ENCODE results near the gene ADD3.

DNA sequence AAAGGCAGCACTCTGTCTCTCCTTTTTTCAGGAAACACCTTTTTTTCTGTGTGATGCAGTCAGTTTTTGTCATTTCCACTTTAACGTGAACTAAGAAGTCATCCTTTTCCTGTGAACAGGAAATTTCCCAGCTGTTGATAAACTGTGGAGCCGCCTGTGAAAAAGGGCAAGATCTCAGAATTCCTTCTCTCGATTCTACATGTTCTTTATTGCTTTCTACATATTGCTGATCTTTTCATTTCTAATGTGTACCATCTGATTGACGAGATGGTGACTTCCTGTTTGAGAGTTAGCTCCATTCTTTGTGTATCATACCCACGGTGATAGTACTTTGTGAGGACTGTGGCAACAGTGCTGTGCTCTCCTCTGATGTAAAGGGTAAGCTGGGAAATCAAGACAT, 50.4 kb downstream of the ADD3 start:
- TF ChIP-seq POLR2A (IDR thresholded peaks at IDR 0.05): no peak
- TF ChIP-seq, protein P1, sequence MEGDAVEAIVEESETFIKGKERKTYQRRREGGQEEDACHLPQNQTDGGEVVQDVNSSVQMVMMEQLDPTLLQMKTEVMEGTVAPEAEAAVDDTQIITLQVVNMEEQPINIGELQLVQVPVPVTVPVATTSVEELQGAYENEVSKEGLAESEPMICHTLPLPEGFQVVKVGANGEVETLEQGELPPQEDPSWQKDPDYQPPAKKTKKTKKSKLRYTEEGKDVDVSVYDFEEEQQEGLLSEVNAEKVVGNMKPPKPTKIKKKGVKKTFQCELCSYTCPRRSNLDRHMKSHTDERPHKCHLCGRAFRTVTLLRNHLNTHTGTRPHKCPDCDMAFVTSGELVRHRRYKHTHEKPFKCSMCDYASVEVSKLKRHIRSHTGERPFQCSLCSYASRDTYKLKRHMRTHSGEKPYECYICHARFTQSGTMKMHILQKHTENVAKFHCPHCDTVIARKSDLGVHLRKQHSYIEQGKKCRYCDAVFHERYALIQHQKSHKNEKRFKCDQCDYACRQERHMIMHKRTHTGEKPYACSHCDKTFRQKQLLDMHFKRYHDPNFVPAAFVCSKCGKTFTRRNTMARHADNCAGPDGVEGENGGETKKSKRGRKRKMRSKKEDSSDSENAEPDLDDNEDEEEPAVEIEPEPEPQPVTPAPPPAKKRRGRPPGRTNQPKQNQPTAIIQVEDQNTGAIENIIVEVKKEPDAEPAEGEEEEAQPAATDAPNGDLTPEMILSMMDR (IDR thresholded peaks at IDR 0.05): no peak

Data from heart left ventricle (tissue), 13 donors.